Measurements from ENCODE around the gene PLCXD1.
"Not testable (repeated sequence)": the region's sequence is repeated elsewhere in the genome, so short reads cannot be mapped to it uniquely, and the experiment has no call there.

PLCXD1 gene

DNA sequence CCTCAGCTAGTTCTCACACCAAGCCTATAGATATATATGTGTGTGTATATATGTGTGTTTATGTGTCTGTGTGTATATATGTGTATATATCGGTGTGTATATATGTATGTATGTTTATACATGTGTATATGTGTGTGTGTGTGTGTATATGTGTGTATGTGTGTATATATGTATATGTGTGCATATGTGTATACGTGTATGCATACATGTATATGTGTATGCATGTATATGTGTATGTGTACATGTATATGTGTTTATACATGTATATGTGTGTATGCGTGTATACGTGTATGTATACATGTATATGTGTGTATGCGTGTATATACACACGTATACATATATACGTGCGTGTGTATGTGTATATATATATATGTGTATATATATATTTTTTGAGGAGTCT lies 19.2 kb downstream of the PLCXD1 start:
- no peak overlapping the region for H3K4me3 ChIP-seq (ENCODE audit: low read depth, low read length)
- DNase-seq (ENCODE audit: low read depth, low spot score): no peak
- TF ChIP-seq CTCF (IDR thresholded peaks at IDR 0.05; ENCODE audit: low read depth, low read length): no peak
- in situ Hi-C loops (cut with HindIII; ENCODE audit: low sequenced_read_pairs): no loop called here

DNA sequence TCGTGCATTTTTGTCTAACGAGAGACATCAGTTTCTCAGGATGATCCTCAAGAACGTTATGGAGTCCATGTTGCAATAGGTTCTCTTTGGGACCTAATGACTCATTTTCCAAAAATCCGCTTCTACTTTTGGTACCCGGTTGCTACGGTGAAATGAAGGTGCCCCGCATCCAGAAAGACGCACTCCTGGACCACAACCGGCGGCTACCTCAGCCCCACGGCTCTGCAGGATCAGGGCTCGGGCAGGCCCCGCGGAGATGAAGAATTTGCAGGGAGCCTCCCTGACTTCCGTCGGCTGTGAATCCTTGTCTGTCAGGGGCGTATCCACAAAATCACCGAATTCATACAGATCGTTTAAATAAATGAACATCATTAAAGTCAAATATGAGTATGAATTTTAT lies 21.8 kb downstream of the PLCXD1 start:
- in situ Hi-C loops (cut with HindIII; ENCODE audit: low sequenced_read_pairs): no loop called here
- no peak overlapping the region for H3K4me3 ChIP-seq (ENCODE audit: low read depth, low read length)
- no peak for TF ChIP-seq CTCF (IDR thresholded peaks at IDR 0.05; ENCODE audit: low read depth, low read length)
- no peak for DNase-seq (ENCODE audit: low read depth, low spot score)

- H3K4me3 ChIP-seq (ENCODE audit: low read depth, low read length); in situ Hi-C loops (cut with HindIII; ENCODE audit: low sequenced_read_pairs); DNase-seq (ENCODE audit: low read depth, low spot score): not testable (repeated sequence)
These were observed 24.8 kb downstream of the PLCXD1 start for GRCh38 chrX:305781-306613.

- H3K4me3 ChIP-seq (ENCODE audit: low read depth, low read length); DNase-seq (ENCODE audit: low read depth, low spot score); in situ Hi-C loops (cut with HindIII; ENCODE audit: low sequenced_read_pairs): not testable (repeated sequence)
These were observed 25.6 kb downstream of the PLCXD1 start for GRCh38 chrX:306614-307251.

- in situ Hi-C loops (cut with HindIII; ENCODE audit: low sequenced_read_pairs): no loop called here
- DNase-seq (ENCODE audit: low read depth, low spot score): no peak
- H3K4me3 ChIP-seq (ENCODE audit: low read depth, low read length): no peak overlapping the region
- TF ChIP-seq CTCF (IDR thresholded peaks at IDR 0.05; ENCODE audit: low read depth, low read length): no peak
These were observed 26.3 kb downstream of the PLCXD1 start for GRCh38 chrX:307261-308111.

GRCh38 chrX:308821-309520 lies 27.8 kb downstream of the PLCXD1 start:
- in situ Hi-C loops (cut with HindIII; ENCODE audit: low sequenced_read_pairs): no loop called here
- no peak for TF ChIP-seq CTCF (IDR thresholded peaks at IDR 0.05; ENCODE audit: low read depth, low read length)
- no peak overlapping the region for H3K4me3 ChIP-seq (ENCODE audit: low read depth, low read length)
- no peak for DNase-seq (ENCODE audit: low read depth, low spot score)

GRCh38 chrX:310621-311155 lies 29.5 kb downstream of the PLCXD1 start:
- in situ Hi-C loops (cut with HindIII; ENCODE audit: low sequenced_read_pairs): no loop called here
- DNase-seq (ENCODE audit: low read depth, low spot score): no peak
- no peak for TF ChIP-seq CTCF (IDR thresholded peaks at IDR 0.05; ENCODE audit: low read depth, low read length)
- no peak overlapping the region for H3K4me3 ChIP-seq (ENCODE audit: low read depth, low read length)

All from astrocyte of the spinal cord (primary cell).